ENCODE data around the gene PGPEP1. TPM values are rescaled to one million over a fixed set of nuclear protein-coding genes. Genes with fewer than 3 reads are reported as not detected.

PGPEP1 gene
- total RNA-seq, 4 donors from 2014 or later: 0.83 to 10.1 (median 5.3) TPM

DNA sequence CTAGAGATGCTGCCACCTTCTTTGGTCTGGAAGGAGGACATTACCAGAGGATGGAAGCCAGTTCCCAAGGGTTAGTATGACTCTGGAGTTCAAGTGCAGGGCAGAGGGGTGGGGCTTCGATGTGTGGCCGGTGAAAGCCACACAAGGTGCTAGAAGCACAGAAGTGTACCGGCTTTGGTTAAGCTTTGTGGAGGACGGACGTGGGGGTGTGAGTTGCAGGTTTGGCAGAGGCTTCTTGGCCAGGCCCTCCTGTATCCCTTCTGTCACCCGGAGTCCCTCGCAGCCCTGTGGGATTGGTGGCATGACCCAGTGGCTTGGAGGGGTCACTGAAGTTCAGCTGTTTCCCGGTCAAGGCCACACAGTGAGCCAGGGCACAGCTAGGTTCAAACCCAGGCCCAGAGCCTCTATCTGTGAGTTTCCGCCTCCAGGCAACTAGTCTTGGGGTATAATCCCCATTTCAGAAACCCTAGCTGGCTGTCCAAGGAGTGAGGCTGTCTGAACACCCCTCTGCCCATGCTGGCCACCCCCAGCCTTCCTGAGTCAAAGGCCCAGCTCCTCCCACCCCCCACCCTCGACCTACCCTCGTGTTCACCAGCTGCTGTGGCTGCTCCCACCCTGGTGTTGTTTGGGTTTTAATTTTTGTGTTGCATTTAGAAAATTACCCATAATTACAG lies 74.2 kb downstream of the PGPEP1 start:
- H3K27ac ChIP-seq: peak overlapping the region; percentile 67 to 94 (median 92)
- H3K36me3 ChIP-seq: no peaks in the 10 kb centered on the region
- peak overlapping the region in 3 of 4 donors; percentile 21 to 58 (median 30) for H3K4me3 ChIP-seq
- peaks cover 46 to 63% (median 49%) of the 10 kb centered on the region in 3 donors for H3K4me1 ChIP-seq
- WGBS, 2 donors: 21 to 30% methylated on average over 7 of the region's 11 CpGs
- no peak for TF ChIP-seq POLR2A (IDR thresholded peaks at IDR 0.05)
- TF ChIP-seq, protein P1, sequence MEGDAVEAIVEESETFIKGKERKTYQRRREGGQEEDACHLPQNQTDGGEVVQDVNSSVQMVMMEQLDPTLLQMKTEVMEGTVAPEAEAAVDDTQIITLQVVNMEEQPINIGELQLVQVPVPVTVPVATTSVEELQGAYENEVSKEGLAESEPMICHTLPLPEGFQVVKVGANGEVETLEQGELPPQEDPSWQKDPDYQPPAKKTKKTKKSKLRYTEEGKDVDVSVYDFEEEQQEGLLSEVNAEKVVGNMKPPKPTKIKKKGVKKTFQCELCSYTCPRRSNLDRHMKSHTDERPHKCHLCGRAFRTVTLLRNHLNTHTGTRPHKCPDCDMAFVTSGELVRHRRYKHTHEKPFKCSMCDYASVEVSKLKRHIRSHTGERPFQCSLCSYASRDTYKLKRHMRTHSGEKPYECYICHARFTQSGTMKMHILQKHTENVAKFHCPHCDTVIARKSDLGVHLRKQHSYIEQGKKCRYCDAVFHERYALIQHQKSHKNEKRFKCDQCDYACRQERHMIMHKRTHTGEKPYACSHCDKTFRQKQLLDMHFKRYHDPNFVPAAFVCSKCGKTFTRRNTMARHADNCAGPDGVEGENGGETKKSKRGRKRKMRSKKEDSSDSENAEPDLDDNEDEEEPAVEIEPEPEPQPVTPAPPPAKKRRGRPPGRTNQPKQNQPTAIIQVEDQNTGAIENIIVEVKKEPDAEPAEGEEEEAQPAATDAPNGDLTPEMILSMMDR (IDR thresholded peaks at IDR 0.05): no peak
- peaks cover 0 to 31% (median 0%) of the 10 kb centered on the region in 4 donors for H3K27me3 ChIP-seq
- intact Hi-C loops (cut with DNase I): loop anchor here (5.0 kb wide), 1 partner anchor 62 kb away; no protein-coding TSS in a partner anchor
- H3K9me3 ChIP-seq: no peaks in the 10 kb centered on the region
- DNase-seq: no peak

DNA sequence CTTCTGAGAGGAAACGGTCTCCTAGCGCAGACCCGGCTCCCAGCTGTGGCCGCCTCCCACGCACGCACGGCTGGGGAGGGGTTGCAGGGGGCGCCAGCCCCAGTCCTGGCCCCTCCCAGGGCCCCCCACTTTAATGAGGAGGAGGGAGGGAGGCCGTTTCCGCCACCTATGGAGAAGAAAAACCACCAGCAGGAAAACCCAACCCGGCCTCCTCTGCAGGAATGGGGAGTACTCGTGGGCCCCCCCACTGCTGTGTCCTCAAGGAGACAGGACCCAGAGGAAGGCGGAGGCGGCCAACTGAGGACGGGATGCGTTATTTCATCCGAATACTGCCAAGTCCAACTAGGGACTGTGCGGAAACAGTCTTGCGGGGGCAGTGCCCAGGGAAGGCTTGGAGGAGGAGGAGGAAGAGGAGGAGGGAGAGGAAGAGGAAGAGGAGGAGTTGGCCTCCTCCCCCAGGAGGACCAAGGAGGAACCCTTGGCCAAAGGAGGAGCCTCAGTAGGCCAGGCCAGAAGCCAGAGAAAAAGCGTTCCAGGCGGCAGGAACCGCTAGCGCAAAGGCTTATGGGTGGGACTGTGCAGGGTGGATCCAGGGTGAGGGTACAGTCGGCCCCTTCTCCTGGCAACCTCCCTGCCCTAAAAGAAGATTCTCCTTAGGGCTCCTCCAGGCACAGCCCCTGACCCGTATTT lies 74.9 kb downstream of the PGPEP1 start:
- peak overlapping the region; percentile 3 to 58 (median 26) for H3K4me3 ChIP-seq
- H3K4me1 ChIP-seq: peaks cover 49 to 65% (median 55%) of the 10 kb centered on the region in 3 donors
- H3K27me3 ChIP-seq: peaks cover 0 to 31% (median 0%) of the 10 kb centered on the region in 4 donors
- H3K36me3 ChIP-seq: no peaks in the 10 kb centered on the region
- WGBS, 2 donors: 17 to 26% methylated on average over 18 to 19 of the region's 25 CpGs
- peak overlapping the region; percentile 67 to 94 (median 92) for H3K27ac ChIP-seq
- no peaks in the 10 kb centered on the region for H3K9me3 ChIP-seq
- DNase-seq: no peak
- TF ChIP-seq POLR2A (IDR thresholded peaks at IDR 0.05): peak in 1 of 4 donors; percentile 36
- TF ChIP-seq, protein P1 (IDR thresholded peaks at IDR 0.05): no peak
- intact Hi-C loops (cut with DNase I): no loop called here

DNA sequence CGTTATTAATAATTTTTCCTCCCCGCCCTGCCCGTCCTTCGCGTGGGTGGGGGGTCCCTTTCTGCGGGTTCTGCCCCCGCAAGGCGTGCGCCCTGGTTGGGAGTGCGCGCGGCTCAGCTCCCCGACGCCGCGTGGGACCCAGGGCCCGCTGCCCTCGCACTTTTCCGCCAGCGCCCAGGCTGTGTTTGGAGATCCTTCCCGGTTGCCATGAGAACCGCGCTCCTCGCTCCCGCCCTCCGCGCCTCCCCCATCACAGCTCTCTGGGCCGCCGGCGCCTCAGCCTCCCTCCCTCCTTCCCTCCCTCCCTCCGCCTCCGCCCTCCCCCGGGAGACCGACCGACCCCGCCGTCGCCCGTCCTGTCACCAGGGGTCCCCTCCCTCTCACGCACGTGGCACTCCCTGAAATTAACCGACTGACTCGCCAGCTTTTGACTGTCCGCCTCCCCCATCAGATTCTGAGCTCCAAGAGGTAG lies 76.4 kb downstream of the PGPEP1 start:
- peak overlapping the region; percentile 5 to 90 (median 56) for H3K4me3 ChIP-seq
- DNase-seq: no peak
- peak overlapping the region; percentile 67 to 94 (median 92) for H3K27ac ChIP-seq
- TF ChIP-seq, protein P1 (IDR thresholded peaks at IDR 0.05): no peak
- peak in 1 of 4 donors; percentile 5 for TF ChIP-seq POLR2A (IDR thresholded peaks at IDR 0.05)
- H3K27me3 ChIP-seq: peaks cover 0 to 31% (median 0%) of the 10 kb centered on the region in 4 donors
- 0% methylated on average over 2 to 18 of the region's 44 CpGs for WGBS, 2 donors
- intact Hi-C loops (cut with DNase I): no loop called here
- H3K36me3 ChIP-seq: no peaks in the 10 kb centered on the region
- H3K9me3 ChIP-seq: no peaks in the 10 kb centered on the region
- peaks cover 62 to 75% (median 63%) of the 10 kb centered on the region in 3 donors for H3K4me1 ChIP-seq

DNA sequence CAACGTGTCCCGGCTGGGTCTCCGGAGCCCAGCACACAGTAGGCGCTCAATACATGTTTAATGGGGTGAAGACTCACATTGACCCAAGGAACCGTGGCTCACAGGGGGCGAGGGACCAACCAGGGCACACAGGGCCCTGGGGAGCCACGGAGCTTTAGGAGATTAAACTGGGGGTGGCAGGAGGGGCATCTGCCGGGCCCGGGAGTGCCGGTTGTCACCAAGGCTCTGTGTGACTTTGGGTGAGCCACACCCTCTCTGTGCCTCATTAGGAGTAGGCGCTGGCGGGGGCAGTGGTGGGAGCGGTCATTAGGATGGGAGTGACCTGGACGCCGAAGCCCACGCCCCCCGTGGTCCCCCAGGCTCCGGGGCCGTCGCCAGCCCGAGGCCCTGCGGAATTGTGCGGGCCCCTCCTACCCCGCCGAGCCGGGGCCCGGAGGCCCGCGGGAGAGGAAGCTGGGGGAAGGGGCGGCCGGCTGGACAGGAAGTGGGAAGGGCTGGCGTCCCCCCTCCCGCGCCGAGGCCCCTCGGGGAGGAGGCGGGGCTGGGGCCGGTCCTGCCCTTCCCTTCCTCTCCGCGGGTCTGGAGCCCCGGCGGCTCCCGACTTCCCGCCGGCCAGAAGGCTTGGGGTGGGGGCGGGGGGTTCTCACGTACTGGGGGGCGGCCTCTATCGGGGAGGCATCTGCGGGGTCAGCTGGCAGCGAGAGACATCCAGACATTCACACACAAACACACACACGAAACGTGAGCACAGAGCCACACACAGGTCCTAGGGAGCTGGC lies 77.0 kb downstream of the PGPEP1 start:
- Histone ChIP-seq H3K27me3 (peaks cover 0 to 31% (median 0%) of the 10 kb centered on the region in 4 donors), H3K9me3 (no peaks in the 10 kb centered on the region), H3K4me3 (peak overlapping the region; percentile 5 to 90 (median 56)), H3K4me1 (peaks cover 62 to 81% (median 63%) of the 10 kb centered on the region in 3 donors), H3K36me3 (no peaks in the 10 kb centered on the region), H3K27ac (peak overlapping the region; percentile 67 to 94 (median 92))
- WGBS, 2 donors: 0% methylated on average over 2 to 4 of the region's 53 CpGs
- intact Hi-C loops (cut with DNase I): no loop called here
- no peak for DNase-seq
- TF ChIP-seq POLR2A (IDR thresholded peaks at IDR 0.05): peak in 2 of 4 donors; percentile 55 to 65
- TF ChIP-seq, protein P1 (IDR thresholded peaks at IDR 0.05): no peak

Measured in esophagus squamous epithelium (tissue), 5 donors.